PFSK-1 (cell line): Measurements from ENCODE around the gene SIPA1.

Experiments used
- POLR2AphosphoS5 ChIP-seq: IDR thresholded peaks from 2 replicates; pipeline ENCODE4 v1.6.1; 2012; ENCODE audit warnings: low read depth, mild to moderate bottlenecking, control low read depth, low read length, moderate library complexity
- TAF1 ChIP-seq: IDR thresholded peaks from 2 replicates; pipeline ENCODE4 v1.6.1; 2012; ENCODE audit warnings: low read length, control low read depth, borderline replicate concordance; ENCODE audit not compliant: insufficient read depth

DNA sequence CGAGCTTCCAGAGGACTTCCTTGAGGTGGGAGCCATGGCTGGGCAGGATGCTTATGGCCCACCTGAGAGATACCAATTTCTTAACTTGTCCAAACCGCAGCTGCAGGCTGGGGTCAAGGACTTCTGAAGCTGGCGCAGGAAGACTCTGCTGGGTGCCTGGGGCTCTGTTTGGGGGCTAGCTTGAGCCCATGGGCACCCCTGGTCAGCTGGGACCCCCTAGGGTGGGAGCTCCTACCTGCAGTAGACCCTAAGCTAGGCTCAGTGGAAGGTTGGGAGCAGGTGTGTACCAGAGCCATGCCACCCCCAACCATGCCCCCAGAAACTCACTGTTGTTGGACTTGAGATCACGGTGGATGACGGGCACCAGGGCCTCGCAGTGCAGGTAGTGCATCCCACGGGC, 25.2 kb upstream of the SIPA1 start:
- no peak for TF ChIP-seq TAF1
- TF ChIP-seq POLR2AphosphoS5, result no peak
